Right renal cortex interstitium (tissue), 3 donors: ENCODE results near the gene ATF4. TPM values are rescaled to one million over a fixed set of nuclear protein-coding genes. Genes with fewer than 3 reads are reported as not detected.

Experiments used
- DNase-seq, 3 donors: peaks; one replicate each; pipeline ENCODE4 v3.0.0-alpha.2; 2013; ENCODE audit warnings: low read depth in 3 of 3, low spot score in 2 of 3
- polyA plus RNA-seq, 3 donors: library from polyadenylated mRNA; unstranded; fragments of 120-200 nt; gene quantifications; one replicate each; pipeline ENCODE4 v1.2.1, GENCODE V29; 2013; ENCODE audit not compliant: insufficient read length in 3 of 3

The ATF4 gene
- polyA plus RNA-seq, 3 donors = 298 to 313 (median 309) TPM

DNA sequence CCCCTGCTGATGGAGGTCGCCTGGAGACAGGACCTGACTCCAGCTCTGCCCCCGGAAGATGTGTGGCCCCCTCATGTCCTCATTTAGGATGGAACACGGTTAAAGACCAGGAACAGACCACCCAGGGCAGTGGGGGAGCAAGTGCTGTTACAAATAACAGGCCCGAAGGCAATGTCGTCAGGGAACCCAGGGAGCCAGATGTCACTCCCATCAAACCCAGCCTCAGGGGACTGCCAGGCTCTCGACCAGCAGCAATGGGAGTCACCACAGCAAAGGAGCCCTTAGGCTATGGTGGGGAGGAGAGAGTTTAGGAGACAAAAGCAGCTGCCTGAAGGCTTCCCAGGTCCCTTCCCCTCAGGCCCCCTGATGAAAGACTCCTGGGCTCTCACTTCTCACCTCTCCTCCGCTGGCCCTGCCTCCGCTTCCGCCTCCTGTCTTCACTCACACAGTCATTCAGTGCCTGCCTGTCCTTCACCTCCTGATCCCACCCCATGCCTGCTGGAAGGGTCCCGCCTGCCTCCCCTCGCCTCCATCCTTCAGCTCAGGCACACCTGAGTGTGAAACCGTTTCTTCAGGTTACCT, 7.8 kb downstream of the ATF4 start:
- no peak for DNase-seq

DNA sequence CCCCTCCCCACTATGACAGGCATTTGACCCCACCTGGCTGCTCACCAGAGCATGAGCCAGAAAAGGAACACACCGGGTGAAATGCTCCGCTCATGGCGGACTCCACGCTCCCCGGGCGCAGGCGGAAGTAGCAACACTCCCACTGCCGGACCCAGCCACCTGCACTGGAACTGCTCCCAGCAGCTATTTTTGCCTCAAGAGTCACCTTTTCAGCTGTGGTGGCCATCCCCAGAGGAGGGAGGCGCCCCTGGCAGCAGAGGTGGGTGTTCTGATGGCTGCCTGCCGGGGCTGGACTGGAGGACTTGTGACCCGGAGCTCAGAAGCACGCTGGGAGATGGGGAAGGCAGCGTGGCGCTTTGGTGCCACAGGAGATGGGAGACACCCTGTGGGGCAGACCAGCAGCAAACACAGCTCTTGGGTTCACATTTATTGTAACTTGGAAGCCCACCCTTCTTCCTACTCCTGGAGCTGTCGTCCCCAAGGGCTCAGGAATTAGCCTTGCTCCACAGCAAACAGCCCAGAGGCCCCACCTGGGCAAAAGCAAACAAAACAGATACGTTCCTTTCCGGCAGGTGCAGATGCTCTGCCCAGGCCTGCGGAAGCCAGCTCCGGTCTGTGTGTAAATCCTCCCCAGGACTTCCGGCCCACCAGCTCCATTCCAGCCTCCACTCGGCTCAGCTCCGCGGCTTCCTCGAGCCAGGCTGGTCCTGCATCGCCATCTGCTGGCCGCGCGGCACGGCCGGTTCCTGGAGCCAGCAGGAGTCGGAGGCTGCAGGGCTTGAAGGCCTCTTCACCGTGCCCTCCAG, 8.5 kb downstream of the ATF4 start:
- peak in 2 of 3 donors; percentile 74 to 76 for DNase-seq

DNA sequence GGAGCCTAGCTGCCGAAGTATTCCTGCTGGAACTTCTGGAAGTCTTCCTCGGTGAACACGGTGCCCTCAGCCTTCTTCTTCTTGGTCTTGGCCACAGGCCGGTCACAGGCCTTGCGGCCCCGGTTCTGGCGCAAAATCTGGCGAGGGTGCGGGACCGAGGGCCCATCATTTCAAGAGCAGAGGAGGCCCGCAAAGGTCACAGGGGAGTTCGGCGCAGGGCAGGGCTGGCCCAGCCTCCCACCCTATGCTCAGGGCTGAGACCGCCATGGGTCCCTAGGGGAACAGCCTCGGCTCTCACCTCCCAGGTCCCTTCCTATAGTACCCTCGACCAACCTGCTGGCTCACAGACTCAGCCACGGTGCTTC, 9.1 kb downstream of the ATF4 start:
- no peak for DNase-seq

- no peak for DNase-seq
Measured at GRCh38 chr22:39530116-39530515, 9.8 kb downstream of the ATF4 start.

- DNase-seq = no peak
Measured at GRCh38 chr22:39530692-39531331, 10.4 kb downstream of the ATF4 start.

DNA sequence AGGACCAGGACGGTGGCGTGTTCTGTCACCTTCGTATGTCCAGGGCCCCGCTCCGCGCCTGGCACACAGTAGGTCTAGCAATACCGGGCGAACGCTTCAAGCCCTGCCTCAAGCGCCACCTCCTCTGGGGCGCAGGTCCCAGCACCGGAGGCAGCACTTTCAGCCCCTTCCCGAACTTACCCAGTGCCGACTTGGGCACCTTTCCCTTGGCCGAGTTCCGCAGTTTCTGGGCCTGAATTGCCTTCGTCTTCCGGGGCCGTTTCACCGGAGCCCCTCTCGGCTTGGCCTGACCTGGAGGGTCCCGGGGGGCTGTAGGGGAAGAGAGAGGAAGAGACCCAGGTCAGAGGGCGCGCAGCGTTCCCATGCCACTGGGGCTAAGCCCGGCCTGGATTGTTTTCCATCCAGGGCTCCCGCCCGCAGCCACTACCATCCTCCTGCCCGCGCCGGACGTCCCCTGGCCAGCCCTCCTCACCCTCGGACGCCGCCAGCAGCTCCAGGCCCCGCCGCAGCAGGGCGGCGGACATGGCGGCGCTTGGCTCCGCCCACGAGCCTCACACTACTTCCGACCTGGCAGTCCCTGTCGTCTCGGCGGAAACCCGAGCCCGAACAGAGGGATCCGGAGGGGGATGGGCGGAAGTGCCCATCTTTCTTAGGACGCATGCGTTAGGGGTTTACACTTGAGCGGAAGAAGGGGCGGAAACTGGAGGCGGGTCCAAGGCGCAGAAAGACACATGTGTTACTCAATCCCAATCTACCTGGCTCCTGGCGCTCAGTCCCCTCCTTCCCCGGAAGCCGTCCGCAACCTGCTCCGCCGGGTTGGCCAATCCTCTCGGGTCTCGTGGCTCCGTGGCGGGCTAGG, 12.1 kb downstream of the ATF4 start, which contains the start of gene RPS19BP1:
Gene RPS19BP1, minus strand, starts transcription at position 534 of the 859 bp plus-strand sequence. Its CDS starts 10 bp downstream, at position 524.
- DNase-seq = peak; percentile 99 to 100 (median 99)

- DNase-seq = no peak
Measured at GRCh38 chr22:39534092-39534506, 13.7 kb downstream of the ATF4 start.

DNA sequence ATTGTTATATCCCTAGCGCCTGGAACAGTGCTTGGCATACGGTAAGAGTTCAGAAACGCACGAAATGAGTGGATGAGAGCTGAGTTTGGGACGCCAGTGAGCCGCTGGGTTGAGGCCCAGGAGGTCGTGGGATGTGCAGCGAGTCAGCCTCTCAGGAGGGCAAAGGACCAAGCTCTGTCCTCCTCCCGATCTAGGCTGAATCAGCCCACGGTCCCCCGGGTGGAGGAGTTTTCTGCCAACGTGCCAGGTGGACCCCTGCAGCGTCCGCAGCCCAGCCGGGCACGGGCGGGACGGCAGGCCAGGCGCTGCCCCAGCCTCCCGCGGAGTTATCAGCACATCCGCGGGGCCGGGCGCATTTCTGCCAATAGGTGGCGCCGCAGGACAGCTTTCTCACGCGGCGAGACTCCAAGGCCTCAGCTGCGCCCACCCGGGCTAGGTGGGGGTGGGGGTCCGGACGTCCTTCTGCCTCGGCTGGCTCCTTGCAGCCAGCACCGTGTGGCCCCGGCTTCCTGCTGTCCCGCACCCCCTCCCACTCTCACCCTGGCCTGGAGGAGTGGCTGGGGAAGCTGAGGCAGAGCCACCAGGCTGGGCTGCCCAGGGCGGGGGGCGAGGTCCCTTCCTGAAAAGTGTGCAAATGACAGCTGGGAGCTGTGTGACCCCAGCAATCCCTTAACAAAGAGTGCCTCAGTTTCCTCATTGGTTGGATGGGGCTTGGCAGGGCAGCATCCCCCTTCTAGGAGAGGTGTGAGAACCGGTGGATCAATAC, 14.4 kb downstream of the ATF4 start:
- DNase-seq = peak in 1 of 3 donors; percentile 68

DNA sequence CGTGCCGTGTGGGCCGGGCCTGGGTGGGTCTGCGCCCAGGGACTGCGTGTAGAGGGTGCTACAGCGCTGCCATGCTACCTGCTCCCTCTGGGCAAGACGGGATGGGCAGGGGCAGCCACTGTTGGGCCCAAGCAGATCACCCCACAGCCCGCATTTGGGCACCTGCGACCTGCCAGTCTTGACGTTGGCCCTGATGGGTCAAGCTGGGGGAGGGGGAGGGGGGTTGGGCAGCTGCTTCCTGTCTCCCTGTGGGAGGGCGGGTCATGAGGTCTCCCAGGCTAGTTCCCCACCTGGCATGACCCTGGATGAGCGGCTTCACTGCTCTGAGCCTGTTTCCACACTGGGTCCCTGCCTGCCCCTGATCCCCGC, 15.0 kb downstream of the ATF4 start:
- DNase-seq = no peak

GRCh38 chr22:39535831-39536449, 15.6 kb downstream of the ATF4 start:
- DNase-seq = no peak

GRCh38 chr22:39536711-39537110, 16.3 kb downstream of the ATF4 start:
- no peak for DNase-seq

DNA sequence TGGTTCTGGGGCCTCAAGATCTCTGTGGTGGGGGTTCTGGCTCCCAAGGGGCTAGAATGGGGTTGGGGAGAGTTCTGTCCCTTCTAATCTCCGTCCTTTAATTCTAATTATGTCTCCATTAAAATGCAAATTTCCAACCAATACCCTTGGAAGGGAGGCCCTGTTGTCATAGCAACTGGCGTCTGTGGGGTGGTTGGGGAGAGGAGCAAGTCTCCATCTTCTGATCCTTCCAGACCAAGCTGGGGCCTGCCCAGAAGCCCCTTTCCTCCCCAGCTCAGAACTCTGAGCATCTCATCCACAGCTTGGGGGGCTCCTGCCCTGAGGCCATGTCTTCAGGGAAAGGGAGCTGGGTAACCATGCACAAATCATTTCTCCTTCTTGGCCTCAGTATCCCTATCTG, 17.6 kb downstream of the ATF4 start:
- DNase-seq = no peak

- DNase-seq = no peak
Measured at GRCh38 chr22:39543095-39543494, 22.7 kb downstream of the ATF4 start.

DNA sequence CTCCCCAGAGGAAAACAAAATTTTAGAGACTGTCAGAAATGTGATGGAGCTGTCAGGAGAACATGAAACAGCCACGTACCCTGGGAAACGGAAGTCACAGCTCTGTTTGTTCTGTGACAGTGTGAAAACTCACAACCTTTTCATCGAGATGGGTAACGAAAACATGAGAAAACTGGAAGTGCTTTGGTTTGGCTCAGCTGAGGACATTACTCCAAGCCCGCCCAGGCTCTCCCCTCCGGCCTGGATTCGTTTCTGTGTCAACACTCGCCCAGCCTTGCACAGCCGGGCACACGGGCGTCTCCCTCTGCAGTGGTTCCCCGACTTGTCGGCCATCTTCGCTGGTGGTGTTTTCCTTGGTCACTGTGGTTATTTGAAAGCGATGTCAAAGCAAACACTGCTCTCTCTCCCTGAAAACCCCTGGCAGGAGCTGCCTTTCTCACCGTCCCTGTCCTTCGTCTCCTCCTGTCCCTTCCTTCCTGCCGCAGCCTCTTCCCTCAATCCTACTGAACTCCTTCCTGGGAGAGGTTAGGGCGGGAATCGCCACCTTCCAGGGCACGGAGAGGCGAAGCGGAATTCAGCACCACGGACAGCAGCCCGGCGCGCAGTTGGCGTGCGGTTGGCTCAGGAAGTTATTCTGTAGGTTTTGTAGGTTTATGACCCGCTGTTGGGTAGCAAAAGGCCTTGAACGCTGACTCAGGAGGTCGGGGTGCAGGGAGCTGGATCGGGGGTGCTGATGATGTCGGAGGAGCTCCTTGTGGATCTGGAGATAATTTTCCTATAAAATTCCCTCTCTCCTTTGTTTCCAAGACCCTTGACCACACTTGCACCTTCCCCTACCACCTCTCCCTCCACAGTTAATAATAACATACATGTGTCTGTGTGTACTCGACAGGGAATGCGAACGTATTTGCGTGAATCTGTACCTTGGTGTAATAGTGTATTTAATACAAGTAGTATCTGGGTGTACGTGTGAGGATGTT, 25.3 kb downstream of the ATF4 start:
- DNase-seq = peak in 1 of 3 donors; percentile 65

DNA sequence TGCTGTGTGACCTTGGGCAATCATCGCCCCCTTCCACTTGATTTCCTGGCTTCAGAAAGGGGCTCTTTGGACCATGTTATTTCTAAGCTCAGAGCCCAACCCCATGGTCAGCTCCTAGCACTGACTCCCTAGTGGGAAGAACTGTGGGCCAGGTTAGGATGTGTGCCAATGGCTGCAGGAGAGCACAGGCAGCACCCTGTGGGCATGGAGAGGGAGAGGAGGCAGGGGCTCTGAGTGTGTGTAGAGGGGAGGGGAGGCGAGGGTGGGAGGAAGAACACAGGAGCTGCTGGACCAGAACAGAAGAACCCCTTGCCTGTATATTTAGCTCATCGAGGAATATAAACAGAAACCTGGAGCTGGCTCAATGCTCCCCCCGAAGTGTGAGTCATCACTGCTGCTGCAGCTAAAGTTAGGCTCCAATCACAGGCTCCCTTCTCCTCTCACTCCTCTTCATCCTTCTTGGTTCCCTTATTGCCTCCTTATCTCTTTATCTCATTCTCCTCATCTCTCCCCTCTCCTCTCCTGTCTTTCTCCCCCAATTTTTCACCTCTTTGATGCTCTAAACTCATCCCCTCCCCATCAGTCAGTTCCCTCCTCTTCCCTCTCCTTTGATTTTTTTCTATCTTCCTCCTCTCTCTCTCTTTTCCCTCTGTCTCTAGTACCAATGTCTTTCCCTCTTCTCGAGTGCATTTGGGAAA, 26.7 kb downstream of the ATF4 start:
- no peak for DNase-seq

- DNase-seq = no peak
Measured at GRCh38 chr22:39547587-39547947, 27.2 kb downstream of the ATF4 start.

DNA sequence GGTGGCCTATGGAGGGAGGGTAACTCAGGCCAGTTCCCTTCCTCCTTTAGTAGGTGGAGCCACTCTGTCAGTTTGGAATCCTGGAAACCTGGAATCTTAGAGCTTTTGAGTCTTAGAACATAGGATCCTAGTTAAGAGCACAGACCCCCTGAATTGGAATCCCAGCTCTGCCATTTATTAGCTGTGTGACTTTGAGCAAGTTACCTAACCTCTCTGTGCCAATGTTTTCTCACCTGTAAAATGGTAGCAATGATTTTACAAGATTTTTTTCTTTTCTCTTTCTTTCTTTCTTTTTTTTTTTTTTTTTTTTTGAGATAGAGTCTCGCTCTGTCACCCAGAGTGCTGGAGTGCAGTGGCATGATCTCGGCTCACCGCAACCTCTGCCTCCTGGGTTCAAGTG, 33.1 kb downstream of the ATF4 start:
- no peak for DNase-seq

DNA sequence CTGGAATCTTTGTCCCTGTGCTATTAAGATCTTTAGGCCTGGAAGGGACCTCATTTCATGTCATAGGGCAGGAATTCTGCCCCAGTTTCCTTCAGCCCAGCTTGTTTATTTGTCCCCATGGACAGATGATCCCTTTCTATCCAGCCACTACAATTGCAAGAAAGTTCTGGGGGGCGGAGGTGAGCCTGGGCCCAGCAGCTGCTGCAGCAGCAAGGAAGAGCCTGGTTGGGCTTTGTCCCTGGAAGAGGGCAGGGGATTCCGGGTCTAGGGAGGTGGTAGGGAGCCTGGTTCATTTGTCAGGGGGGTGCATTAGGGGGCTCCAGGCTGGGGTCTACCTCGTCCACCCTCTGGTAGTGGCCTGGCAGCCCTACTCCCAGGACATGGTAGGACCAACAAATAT, 33.8 kb downstream of the ATF4 start:
- DNase-seq = no peak
